ENCODE data around the gene NLGN3. TPM values are rescaled to one million over a fixed set of nuclear protein-coding genes. Genes with fewer than 3 reads are reported as not detected.

The NLGN3 gene
- total RNA-seq, 1 experiment from 2014 or later = not detected

- no peak for DNase-seq (ENCODE audit: low spot score)
- in situ Hi-C loops (cut with HindIII; ENCODE audit: low sequenced_read_pairs) = no loop called here
Measured at GRCh38 chrX:71191248-71191647, 46.6 kb downstream of the NLGN3 start.

GRCh38 chrX:71195964-71196649 lies 51.5 kb downstream of the NLGN3 start:
- DNase-seq (ENCODE audit: low spot score) = no peak
- in situ Hi-C loops (cut with HindIII; ENCODE audit: low sequenced_read_pairs) = no loop called here

GRCh38 chrX:71198066-71198465 lies 53.4 kb downstream of the NLGN3 start:
- in situ Hi-C loops (cut with HindIII; ENCODE audit: low sequenced_read_pairs) = no loop called here

GRCh38 chrX:71199252-71200008 lies 54.8 kb downstream of the NLGN3 start:
- in situ Hi-C loops (cut with HindIII; ENCODE audit: low sequenced_read_pairs) = no loop called here
- DNase-seq (ENCODE audit: low spot score) = no peak

More at GRCh38 chrX:71198066-71198465, 53.4 kb downstream of the NLGN3 start:
- DNase-seq (ENCODE audit: low spot score) = no peak

- in situ Hi-C loops (cut with HindIII; ENCODE audit: low sequenced_read_pairs) = no loop called here
- DNase-seq (ENCODE audit: low spot score) = no peak
Measured at GRCh38 chrX:71210816-71211215, 66.2 kb downstream of the NLGN3 start.

GRCh38 chrX:71212536-71212935 lies 67.9 kb downstream of the NLGN3 start:
- in situ Hi-C loops (cut with HindIII; ENCODE audit: low sequenced_read_pairs) = no loop called here
- DNase-seq (ENCODE audit: low spot score) = no peak

- in situ Hi-C loops (cut with HindIII; ENCODE audit: low sequenced_read_pairs) = no loop called here
- DNase-seq (ENCODE audit: low spot score) = no peak
Measured at GRCh38 chrX:71214152-71214551, 69.5 kb downstream of the NLGN3 start.

GRCh38 chrX:71214604-71215337 lies 70.1 kb downstream of the NLGN3 start:
- DNase-seq (ENCODE audit: low spot score) = no peak
- in situ Hi-C loops (cut with HindIII; ENCODE audit: low sequenced_read_pairs) = no loop called here

GRCh38 chrX:71215338-71215912 lies 70.8 kb downstream of the NLGN3 start:
- DNase-seq (ENCODE audit: low spot score) = no peak
- in situ Hi-C loops (cut with HindIII; ENCODE audit: low sequenced_read_pairs) = no loop called here

GRCh38 chrX:71216485-71216884 lies 71.8 kb downstream of the NLGN3 start:
- no peak for DNase-seq (ENCODE audit: low spot score)
- in situ Hi-C loops (cut with HindIII; ENCODE audit: low sequenced_read_pairs) = no loop called here

GRCh38 chrX:71217298-71217697 lies 72.7 kb downstream of the NLGN3 start:
- no peak for DNase-seq (ENCODE audit: low spot score)
- in situ Hi-C loops (cut with HindIII; ENCODE audit: low sequenced_read_pairs) = no loop called here

Other genes starting within 250 kb of the NLGN3 start
- gene TEX11, start 236.1 kb upstream of the NLGN3 start, total RNA-seq (2014; rRNA removed; shearing (Covaris generic)) = not detected in 2 replicates
- not detected in 2 replicates for gene SLC7A3, start 213.7 kb upstream of the NLGN3 start, total RNA-seq (2014; rRNA removed; shearing (Covaris generic))
- 86.3 and 127 TPM in 2 replicates for gene SNX12, start 76.5 kb upstream of the NLGN3 start, total RNA-seq (2014; rRNA removed; shearing (Covaris generic))
- gene FOXO4, start 49.0 kb upstream of the NLGN3 start, total RNA-seq (2014; rRNA removed; shearing (Covaris generic)) = 3.4 and 3.7 TPM in 2 replicates
- gene CXorf65, start 38.1 kb upstream of the NLGN3 start, total RNA-seq (2014; rRNA removed; shearing (Covaris generic)) = not detected in 2 replicates
- gene IL2RG, start 33.3 kb upstream of the NLGN3 start, total RNA-seq (2014; rRNA removed; shearing (Covaris generic)) = not detected in 2 replicates
- 10.8 and 17.7 TPM in 2 replicates for gene MED12, start 26.2 kb upstream of the NLGN3 start, total RNA-seq (2014; rRNA removed; shearing (Covaris generic))
- 0.37 TPM in 1 of 2 replicates, not detected in the other for gene GJB1, start 78.4 kb downstream of the NLGN3 start, total RNA-seq (2014; rRNA removed; shearing (Covaris generic))
- gene ZMYM3, start 109.3 kb downstream of the NLGN3 start, total RNA-seq (2014; rRNA removed; shearing (Covaris generic)) = 20.9 and 30.0 TPM in 2 replicates
- 542 and 667 TPM in 2 replicates for gene NONO, start 138.8 kb downstream of the NLGN3 start, total RNA-seq (2014; rRNA removed; shearing (Covaris generic))
- gene ITGB1BP2, start 156.9 kb downstream of the NLGN3 start, total RNA-seq (2014; rRNA removed; shearing (Covaris generic)) = 0.31 and 1.8 TPM in 2 replicates
- gene TAF1, start 221.5 kb downstream of the NLGN3 start, total RNA-seq (2014; rRNA removed; shearing (Covaris generic)) = 22.5 and 29.1 TPM in 2 replicates